A549 (cell line): ENCODE measurements around the gene ZNF302.

Experiments used
- CTCF ChIP-seq: fragments of >200 bp; sonication (Bioruptor Twin); formaldehyde crosslinking; IDR thresholded peaks from 3 replicates; pipeline ENCODE4 v1.5.1; 2016
- EP300 ChIP-seq, 2 experiments: fragments of >200 bp; sonication (Bioruptor Twin); formaldehyde crosslinking; IDR thresholded peaks; 2 replicates in 1 of 2; 3 replicates in 1 of 2; pipeline ENCODE4 v1.6.1; 2016 to 2017
- HES2 ChIP-seq: fragments of >200 bp; sonication (Bioruptor Twin); formaldehyde crosslinking; IDR thresholded peaks from 2 replicates; pipeline ENCODE4 v1.6.1; 2016
- POLR2AphosphoS2 ChIP-seq: conservative IDR thresholded peaks from 2 replicates; pipeline ENCODE4 v1.6.1; 2012; ENCODE audit warnings: low read length, improper control_type of control experiment, inconsistent platforms
- RCOR1 ChIP-seq: fragments of 150-350 bp; IDR thresholded peaks from 2 replicates; pipeline ENCODE4 v1.6.1; 2014; ENCODE audit warnings: antibody characterized with exemption, low read length, low read depth
- SREBF2 ChIP-seq: fragments of 450-650 bp; IDR thresholded peaks from 2 replicates; pipeline ENCODE4 v1.6.1; 2014; ENCODE audit warnings: mild to moderate bottlenecking, moderate library complexity
- USF2 ChIP-seq: fragments of 450-650 bp; IDR thresholded peaks from 2 replicates; pipeline ENCODE4 v1.6.1; 2014; ENCODE audit warnings: antibody characterized with exemption

GRCh38 chr19:34687348-34687747 lies 9.9 kb downstream of the ZNF302 start:
- no peak for TF ChIP-seq CTCF
- TF ChIP-seq SREBF2, result no peak
- no peak for TF ChIP-seq HES2
- TF ChIP-seq EP300 (IDR thresholded peaks at IDR 0.05), result no peak
- no peak for TF ChIP-seq USF2
- TF ChIP-seq POLR2AphosphoS2, result no peak
- TF ChIP-seq RCOR1, result no peak
